22Rv1 (cell line): ENCODE data around the gene DYNLT2.

ENCODE experiments used
- CTCF ChIP-seq: fragments of 450-650 bp; IDR thresholded peaks from 2 replicates; pipeline ENCODE4 v1.5.1; 2017; ENCODE audit warnings: mild to moderate bottlenecking
- ZFX ChIP-seq: fragments of 450-650 bp; IDR thresholded peaks from 2 replicates; pipeline ENCODE4 v1.6.1; 2017; ENCODE audit warnings: antibody characterized with exemption, borderline replicate concordance

GRCh38 chr6:169746556-169746955, 4.8 kb downstream of the DYNLT2 start:
- TF ChIP-seq CTCF (no peak), ZFX (no peak)
